Mesenchymal stem cell (in vitro differentiated cells and primary cell): ENCODE data around the gene PADI3.

ENCODE experiments used
- DNase-seq: peaks from one replicate; pipeline ENCODE4 v3.0.0-alpha.2; 2013
- H2AFZ ChIP-seq: one replicate; pipeline ENCODE4 v1.6.1; 2013; ENCODE audit warnings: low read depth, mild to moderate bottlenecking, control low read depth, inconsistent platforms, low read length, moderate library complexity
- H2AK5ac ChIP-seq: 2 replicates; pipeline ENCODE4 v1.6.1; 2013; ENCODE audit warnings: low read length, moderate library complexity, mild to moderate bottlenecking, inconsistent platforms; ENCODE audit not compliant: severe bottlenecking
- H2BK120ac ChIP-seq: one replicate; pipeline ENCODE4 v1.6.1; 2013; ENCODE audit warnings: low read depth, mild to moderate bottlenecking, inconsistent platforms, low read length, moderate library complexity
- H2BK12ac ChIP-seq, 2 experiments: one replicate each; pipeline ENCODE4 v1.6.1; 2013; ENCODE audit warnings: inconsistent platforms in 2 of 2, low read length in 2 of 2, mild to moderate bottlenecking in 2 of 2, moderate library complexity in 2 of 2, control low read depth in 1 of 2
- H2BK15ac ChIP-seq: one replicate; pipeline ENCODE4 v1.6.1; 2013; ENCODE audit warnings: mild to moderate bottlenecking, low read depth, inconsistent platforms; ENCODE audit not compliant: poor library complexity, severe bottlenecking
- H2BK5ac ChIP-seq: 2 replicates; pipeline ENCODE4 v1.6.1; 2013; ENCODE audit warnings: low read depth, mild to moderate bottlenecking, low read length, control low read depth, inconsistent platforms; ENCODE audit not compliant: poor library complexity, severe bottlenecking
- H3K14ac ChIP-seq, 2 experiments: one replicate each; pipeline ENCODE4 v1.6.1; 2013; ENCODE audit warnings: inconsistent platforms in 2 of 2, low read length in 2 of 2, control low read depth in 1 of 2, mild to moderate bottlenecking in 1 of 2, moderate library complexity in 1 of 2
- H3K18ac ChIP-seq, 2 experiments: one replicate each; pipeline ENCODE4 v1.6.1; 2013; ENCODE audit warnings: inconsistent platforms in 2 of 2, low read length in 2 of 2, control low read depth in 1 of 2, low read depth in 1 of 2, mild to moderate bottlenecking in 1 of 2
- H3K23ac ChIP-seq, 2 experiments: one replicate each; pipeline ENCODE4 v1.6.1; 2013; ENCODE audit warnings: inconsistent platforms in 2 of 2, low read length in 2 of 2, mild to moderate bottlenecking in 2 of 2, moderate library complexity in 2 of 2, control low read depth in 1 of 2
- H3K27ac ChIP-seq: 2 replicates; pipeline ENCODE4 v1.5.1; 2013; ENCODE audit warnings: mild to moderate bottlenecking, moderate library complexity, low read length, control low read depth, inconsistent platforms; ENCODE audit not compliant: poor library complexity, severe bottlenecking
- H3K27me3 ChIP-seq, 2 experiments: 2 replicates each; pipeline versions ENCODE4 v1.6.1 to v1.7.0; 2013; ENCODE audit warnings: low read length in 2 of 2, mild to moderate bottlenecking in 2 of 2, moderate library complexity in 2 of 2, control low read depth in 1 of 2, inconsistent platforms in 1 of 2; ENCODE audit not compliant: control insufficient read depth in 1 of 2, insufficient read depth in 1 of 2
- H3K36me3 ChIP-seq, 2 experiments: 2 replicates each; pipeline versions ENCODE4 v1.6.1 to v1.7.0; 2013; ENCODE audit warnings: low read length in 2 of 2, control low read depth in 1 of 2, inconsistent platforms in 1 of 2, low read depth in 1 of 2, mild to moderate bottlenecking in 1 of 2; ENCODE audit not compliant: insufficient read depth in 2 of 2, control insufficient read depth in 1 of 2
- H3K4ac ChIP-seq, 2 experiments: one replicate each; pipeline ENCODE4 v1.6.1; 2013; ENCODE audit warnings: inconsistent platforms in 2 of 2, low read length in 2 of 2, mild to moderate bottlenecking in 2 of 2, moderate library complexity in 2 of 2, control low read depth in 1 of 2, low read depth in 1 of 2
- H3K4me1 ChIP-seq: 2 replicates; pipeline ENCODE4 v1.6.1; 2013; ENCODE audit warnings: low read depth, low read length, control low read depth; ENCODE audit not compliant: control insufficient read depth, insufficient read depth
- H3K4me2 ChIP-seq: 2 replicates; pipeline ENCODE4 v1.6.1; 2013; ENCODE audit warnings: low read length, mild to moderate bottlenecking, inconsistent platforms; ENCODE audit not compliant: poor library complexity, severe bottlenecking
- H3K4me3 ChIP-seq, 2 experiments: 2 replicates each; pipeline versions ENCODE4 v1.5.1 to v1.7.0; 2013; ENCODE audit warnings: low read length in 2 of 2, mild to moderate bottlenecking in 2 of 2, control low read depth in 1 of 2, low read depth in 1 of 2; ENCODE audit not compliant: insufficient read depth in 1 of 2
- H3K79me1 ChIP-seq: replicated peaks from 2 replicates; pipeline ENCODE4 v1.6.1; 2013; ENCODE audit warnings: mild to moderate bottlenecking, control low read depth, low read length, inconsistent platforms; ENCODE audit not compliant: poor library complexity, severe bottlenecking
- H3K9ac ChIP-seq: 2 replicates; pipeline ENCODE4 v1.7.0; 2013; ENCODE audit warnings: mild to moderate bottlenecking, low read length, moderate library complexity
- H3K9me3 ChIP-seq: 2 replicates; pipeline ENCODE4 v1.7.0; 2013; ENCODE audit warnings: mild to moderate bottlenecking, low read length; ENCODE audit not compliant: control insufficient read depth
- H4K8ac ChIP-seq: one replicate; pipeline ENCODE4 v1.6.1; 2013; ENCODE audit warnings: inconsistent platforms, mild to moderate bottlenecking, low read length, moderate library complexity
- H4K91ac ChIP-seq: one replicate; pipeline ENCODE4 v1.6.1; 2013; ENCODE audit warnings: mild to moderate bottlenecking, low read length, inconsistent platforms
- WGBS: methylation state at CpG from one replicate; pipeline ENCODE4 v1.1.7; 2013; ENCODE audit warnings: mixed read lengths; 5-methylcytosine and 5-hydroxymethylcytosine counted together

The PADI3 gene

GRCh38 chr1:17212487-17213121, 36.3 kb upstream of the PADI3 start:
- Histone ChIP-seq H3K14ac (no peak overlapping the region), H3K79me1 (no peaks in the 10 kb centered on the region), H3K4me1 (peaks cover 66% of the 10 kb centered on the region), H3K23ac (no peak overlapping the region), H4K91ac (peak overlapping the region; percentile 85), H3K18ac (peak overlapping the region; percentile 54 to 84), H3K9me3 (no peaks in the 10 kb centered on the region), H2AK5ac (peak overlapping the region; percentile 97), H2BK5ac (peak overlapping the region; percentile 80), H3K9ac (no peak overlapping the region), H2BK12ac (peak overlapping the region; percentile 7 to 46), H3K4me3 (peak overlapping the region in 1 of 2 experiments; percentile 37), H3K36me3 (no peaks in the 10 kb centered on the region), H3K27ac (peak overlapping the region; percentile 95), H2BK15ac (no peak overlapping the region), H2BK120ac (peak overlapping the region; percentile 59), H3K4ac (peak overlapping the region in 1 of 2 experiments; percentile 42), H4K8ac (peak overlapping the region; percentile 86), H2AFZ (peak overlapping the region; percentile 3), H3K27me3 (peaks cover 0 to 81% of the 10 kb centered on the region in 2 experiments), H3K4me2 (no peak overlapping the region)
- 17% methylated on average over 13 of the region's 13 CpGs for WGBS
- DNase-seq = peak; percentile 86

DNA sequence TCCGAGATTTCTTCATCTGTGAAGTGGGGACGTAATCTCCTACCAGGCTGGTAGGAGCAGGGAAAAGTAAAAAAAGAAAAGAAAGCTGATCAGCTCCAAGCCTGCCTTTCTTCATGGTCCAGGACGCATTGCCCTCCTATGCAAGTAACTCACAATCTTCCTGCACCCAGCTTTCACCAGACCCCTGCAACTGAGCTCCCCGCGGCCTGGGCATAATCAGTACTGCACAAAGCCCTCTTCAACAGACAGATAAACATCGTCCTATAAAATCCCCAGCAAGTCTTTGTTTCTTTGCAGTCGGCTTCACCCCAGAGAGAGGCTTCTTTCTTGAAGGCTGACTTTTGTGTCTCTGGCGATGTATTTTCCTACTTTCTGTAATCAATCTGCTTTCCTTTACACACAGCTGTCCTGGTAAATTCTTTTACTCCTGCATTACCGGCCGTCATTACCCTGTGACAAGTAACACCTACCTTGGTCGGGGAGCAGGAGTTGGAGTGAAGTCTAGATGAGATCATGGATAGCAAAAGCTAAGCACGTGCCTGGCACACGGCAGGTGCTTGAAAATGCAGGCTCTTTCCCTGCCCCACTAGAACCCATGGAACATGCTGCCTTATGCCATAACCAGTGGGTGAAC, 35.6 kb upstream of the PADI3 start:
- no peak overlapping the region for H2AFZ ChIP-seq
- peak overlapping the region in 1 of 2 experiments; percentile 37 for H3K14ac ChIP-seq
- no peak overlapping the region for H3K4ac ChIP-seq
- H2BK12ac ChIP-seq = peak overlapping the region in 1 of 2 experiments; percentile 51
- H2BK120ac ChIP-seq = no peak overlapping the region
- H4K8ac ChIP-seq = peak overlapping the region; percentile 40
- H3K27me3 ChIP-seq = peaks cover 0 to 81% of the 10 kb centered on the region in 2 experiments
- no peak overlapping the region for H3K4me3 ChIP-seq
- no peak overlapping the region for H3K9ac ChIP-seq
- no peaks in the 10 kb centered on the region for H3K9me3 ChIP-seq
- H3K36me3 ChIP-seq = no peaks in the 10 kb centered on the region
- H2BK15ac ChIP-seq = peak overlapping the region; percentile 20
- peak overlapping the region; percentile 68 for H2AK5ac ChIP-seq
- DNase-seq = no peak
- 71% methylated on average over 13 of the region's 13 CpGs for WGBS
- H3K4me2 ChIP-seq = no peak overlapping the region
- H3K18ac ChIP-seq = peak overlapping the region; percentile 11 to 75
- H3K79me1 ChIP-seq = no peaks in the 10 kb centered on the region
- H4K91ac ChIP-seq = no peak overlapping the region
- H3K27ac ChIP-seq = peak overlapping the region; percentile 95
- H2BK5ac ChIP-seq = peak overlapping the region; percentile 60
- peaks cover 59% of the 10 kb centered on the region for H3K4me1 ChIP-seq
- no peak overlapping the region for H3K23ac ChIP-seq

DNA sequence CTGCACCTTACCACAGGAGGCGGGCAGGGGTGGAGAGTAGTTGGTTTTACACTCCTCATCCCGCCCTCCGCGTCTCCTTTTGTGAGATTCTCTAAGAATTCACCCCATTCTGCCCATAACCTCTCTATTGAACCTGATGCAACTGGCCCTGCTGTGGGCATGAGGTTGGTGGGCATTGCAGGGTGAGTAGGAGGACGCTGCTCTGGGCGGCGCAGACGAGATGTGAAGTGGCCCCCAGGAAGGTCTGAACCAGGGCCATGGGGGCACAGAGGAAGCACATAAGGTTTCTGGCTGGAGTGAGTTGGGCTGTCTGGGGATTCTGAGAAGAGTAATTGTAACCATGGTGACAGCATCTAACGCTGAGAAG, 35.1 kb upstream of the PADI3 start:
- Histone ChIP-seq H3K9ac (no peak overlapping the region), H3K14ac (peak overlapping the region in 1 of 2 experiments; percentile 37), H2BK15ac (no peak overlapping the region), H3K27me3 (peaks cover 0 to 84% of the 10 kb centered on the region in 2 experiments), H3K18ac (peak overlapping the region; percentile 6 to 46), H3K4me2 (no peak overlapping the region), H3K27ac (peak overlapping the region; percentile 95), H3K23ac (no peak overlapping the region), H2AFZ (no peak overlapping the region), H3K79me1 (no peaks in the 10 kb centered on the region), H2BK120ac (no peak overlapping the region), H3K4me3 (no peak overlapping the region), H2BK12ac (peak overlapping the region in 1 of 2 experiments; percentile 70), H2BK5ac (no peak overlapping the region), H3K9me3 (no peaks in the 10 kb centered on the region), H2AK5ac (peak overlapping the region; percentile 37), H3K4ac (no peak overlapping the region), H3K36me3 (no peaks in the 10 kb centered on the region), H4K91ac (no peak overlapping the region), H4K8ac (no peak overlapping the region), H3K4me1 (peaks cover 55% of the 10 kb centered on the region)
- WGBS = 97% methylated on average over 6 of the region's 9 CpGs
- DNase-seq = no peak

- Histone ChIP-seq H2AK5ac (peak overlapping the region; percentile 78), H3K4ac (peak overlapping the region in 1 of 2 experiments; percentile 3), H3K23ac (no peak overlapping the region), H2BK120ac (no peak overlapping the region), H3K27me3 (peaks cover 0 to 81% of the 10 kb centered on the region in 2 experiments), H2BK5ac (no peak overlapping the region), H4K8ac (no peak overlapping the region), H2AFZ (no peak overlapping the region), H3K4me2 (no peak overlapping the region), H3K4me1 (peaks cover 48% of the 10 kb centered on the region), H3K18ac (peak overlapping the region in 1 of 2 experiments; percentile 14), H2BK12ac (peak overlapping the region in 1 of 2 experiments; percentile 81), H2BK15ac (peak overlapping the region; percentile 87), H3K9me3 (no peaks in the 10 kb centered on the region), H3K14ac (peak overlapping the region in 1 of 2 experiments; percentile 68), H3K9ac (no peak overlapping the region), H3K4me3 (no peak overlapping the region), H3K36me3 (no peaks in the 10 kb centered on the region), H3K27ac (no peak overlapping the region), H4K91ac (peak overlapping the region; percentile 18), H3K79me1 (no peaks in the 10 kb centered on the region)
- no peak for DNase-seq
- 82% methylated on average over 5 of the region's 5 CpGs for WGBS
Measured at GRCh38 chr1:17214876-17215544, 33.9 kb upstream of the PADI3 start.
